ENCODE data around the gene PRKAB1.

The PRKAB1 gene

GRCh38 chr12:119665164-119665929, 2.6 kb upstream of the PRKAB1 start:
- Histone ChIP-seq H3K4me1 (ENCODE audit: control insufficient read depth, low read depth, low read length) (peaks cover 6% of the 10 kb centered on the region), H3K9me3 (ENCODE audit: control insufficient read depth, low read depth, low read length) (no peaks in the 10 kb centered on the region), H3K27me3 (ENCODE audit: control insufficient read depth, insufficient read depth, low read length) (no peaks in the 10 kb centered on the region), H3K36me3 (ENCODE audit: control insufficient read depth, low read depth, low read length) (peaks cover 6% of the 10 kb centered on the region), H3K4me3 (ENCODE audit: low read length) (no peak overlapping the region), H3K27ac (ENCODE audit: low read length) (no peak overlapping the region), H3K9ac (ENCODE audit: low read length) (no peak overlapping the region)

GRCh38 chr12:119666226-119666795, 1.6 kb upstream of the PRKAB1 start:
- Histone ChIP-seq H3K4me3 (ENCODE audit: low read length) (no peak overlapping the region), H3K4me1 (ENCODE audit: control insufficient read depth, low read depth, low read length) (peaks cover 6% of the 10 kb centered on the region), H3K9ac (ENCODE audit: low read length) (no peak overlapping the region), H3K9me3 (ENCODE audit: control insufficient read depth, low read depth, low read length) (no peaks in the 10 kb centered on the region), H3K27ac (ENCODE audit: low read length) (no peak overlapping the region), H3K27me3 (ENCODE audit: control insufficient read depth, insufficient read depth, low read length) (no peaks in the 10 kb centered on the region), H3K36me3 (ENCODE audit: control insufficient read depth, low read depth, low read length) (peaks cover 14% of the 10 kb centered on the region)

GRCh38 chr12:119666900-119667576, 895 bp upstream of the PRKAB1 start:
- Histone ChIP-seq H3K9ac (ENCODE audit: low read length) (peak overlapping the region; percentile 55), H3K4me1 (ENCODE audit: control insufficient read depth, low read depth, low read length) (peaks cover 6% of the 10 kb centered on the region), H3K27ac (ENCODE audit: low read length) (no peak overlapping the region), H3K36me3 (ENCODE audit: control insufficient read depth, low read depth, low read length) (peaks cover 21% of the 10 kb centered on the region), H3K9me3 (ENCODE audit: control insufficient read depth, low read depth, low read length) (no peaks in the 10 kb centered on the region), H3K27me3 (ENCODE audit: control insufficient read depth, insufficient read depth, low read length) (no peaks in the 10 kb centered on the region), H3K4me3 (ENCODE audit: low read length) (peak overlapping the region; percentile 96)

GRCh38 chr12:119668324-119668841, 450 bp downstream of the PRKAB1 start:
- peak overlapping the region; percentile 69 for H3K27ac ChIP-seq (ENCODE audit: low read length)

GRCh38 chr12:119669744-119670472, 2.0 kb downstream of the PRKAB1 start:
- no peak overlapping the region for H3K27ac ChIP-seq (ENCODE audit: low read length)
- no peaks in the 10 kb centered on the region for H3K27me3 ChIP-seq (ENCODE audit: control insufficient read depth, insufficient read depth, low read length)
- H3K4me3 ChIP-seq (ENCODE audit: low read length), result no peak overlapping the region
- H3K9ac ChIP-seq (ENCODE audit: low read length), result no peak overlapping the region
- H3K36me3 ChIP-seq (ENCODE audit: control insufficient read depth, low read depth, low read length), result peaks cover 50% of the 10 kb centered on the region
- peaks cover 6% of the 10 kb centered on the region for H3K4me1 ChIP-seq (ENCODE audit: control insufficient read depth, low read depth, low read length)
- H3K9me3 ChIP-seq (ENCODE audit: control insufficient read depth, low read depth, low read length), result no peaks in the 10 kb centered on the region

More at GRCh38 chr12:119668324-119668841, 450 bp downstream of the PRKAB1 start:
- H3K9ac ChIP-seq (ENCODE audit: low read length), result peak overlapping the region; percentile 87
- H3K4me1 ChIP-seq (ENCODE audit: control insufficient read depth, low read depth, low read length), result peaks cover 6% of the 10 kb centered on the region
- peak overlapping the region; percentile 96 for H3K4me3 ChIP-seq (ENCODE audit: low read length)
- H3K9me3 ChIP-seq (ENCODE audit: control insufficient read depth, low read depth, low read length), result no peaks in the 10 kb centered on the region
- peaks cover 35% of the 10 kb centered on the region for H3K36me3 ChIP-seq (ENCODE audit: control insufficient read depth, low read depth, low read length)
- no peaks in the 10 kb centered on the region for H3K27me3 ChIP-seq (ENCODE audit: control insufficient read depth, insufficient read depth, low read length)

GRCh38 chr12:119671070-119671469, 3.1 kb downstream of the PRKAB1 start:
- peaks cover 6% of the 10 kb centered on the region for H3K4me1 ChIP-seq (ENCODE audit: control insufficient read depth, low read depth, low read length)
- peaks cover 62% of the 10 kb centered on the region for H3K36me3 ChIP-seq (ENCODE audit: control insufficient read depth, low read depth, low read length)
- no peaks in the 10 kb centered on the region for H3K27me3 ChIP-seq (ENCODE audit: control insufficient read depth, insufficient read depth, low read length)
- no peaks in the 10 kb centered on the region for H3K9me3 ChIP-seq (ENCODE audit: control insufficient read depth, low read depth, low read length)
- no peak overlapping the region for H3K4me3 ChIP-seq (ENCODE audit: low read length)
- no peak overlapping the region for H3K9ac ChIP-seq (ENCODE audit: low read length)
- H3K27ac ChIP-seq (ENCODE audit: low read length), result no peak overlapping the region

- H3K9ac ChIP-seq (ENCODE audit: low read length), result no peak overlapping the region
- H3K36me3 ChIP-seq (ENCODE audit: control insufficient read depth, low read depth, low read length), result peaks cover 72% of the 10 kb centered on the region
- no peaks in the 10 kb centered on the region for H3K9me3 ChIP-seq (ENCODE audit: control insufficient read depth, low read depth, low read length)
- H3K27me3 ChIP-seq (ENCODE audit: control insufficient read depth, insufficient read depth, low read length), result no peaks in the 10 kb centered on the region
- no peak overlapping the region for H3K4me3 ChIP-seq (ENCODE audit: low read length)
- no peak overlapping the region for H3K27ac ChIP-seq (ENCODE audit: low read length)
- peaks cover 2% of the 10 kb centered on the region for H3K4me1 ChIP-seq (ENCODE audit: control insufficient read depth, low read depth, low read length)
Observed at GRCh38 chr12:119672194-119672593, 4.3 kb downstream of the PRKAB1 start.

- Histone ChIP-seq H3K4me1 (ENCODE audit: control insufficient read depth, low read depth, low read length) (peaks cover 3% of the 10 kb centered on the region), H3K9me3 (ENCODE audit: control insufficient read depth, low read depth, low read length) (no peaks in the 10 kb centered on the region), H3K9ac (ENCODE audit: low read length) (no peak overlapping the region), H3K27ac (ENCODE audit: low read length) (no peak overlapping the region), H3K27me3 (ENCODE audit: control insufficient read depth, insufficient read depth, low read length) (no peaks in the 10 kb centered on the region), H3K4me3 (ENCODE audit: low read length) (no peak overlapping the region), H3K36me3 (ENCODE audit: control insufficient read depth, low read depth, low read length) (peaks cover 85% of the 10 kb centered on the region)
Observed at GRCh38 chr12:119673634-119674033, 5.7 kb downstream of the PRKAB1 start.

GRCh38 chr12:119674560-119674959, 6.6 kb downstream of the PRKAB1 start:
- no peaks in the 10 kb centered on the region for H3K27me3 ChIP-seq (ENCODE audit: control insufficient read depth, insufficient read depth, low read length)
- no peak overlapping the region for H3K4me3 ChIP-seq (ENCODE audit: low read length)
- peaks cover 6% of the 10 kb centered on the region for H3K4me1 ChIP-seq (ENCODE audit: control insufficient read depth, low read depth, low read length)
- no peak overlapping the region for H3K27ac ChIP-seq (ENCODE audit: low read length)
- no peak overlapping the region for H3K9ac ChIP-seq (ENCODE audit: low read length)
- H3K36me3 ChIP-seq (ENCODE audit: control insufficient read depth, low read depth, low read length), result peaks cover 94% of the 10 kb centered on the region
- no peaks in the 10 kb centered on the region for H3K9me3 ChIP-seq (ENCODE audit: control insufficient read depth, low read depth, low read length)

GRCh38 chr12:119676022-119676421, 8.1 kb downstream of the PRKAB1 start:
- H3K4me3 ChIP-seq (ENCODE audit: low read length), result no peak overlapping the region
- no peak overlapping the region for H3K27ac ChIP-seq (ENCODE audit: low read length)
- no peaks in the 10 kb centered on the region for H3K27me3 ChIP-seq (ENCODE audit: control insufficient read depth, insufficient read depth, low read length)
- peaks cover 96% of the 10 kb centered on the region for H3K36me3 ChIP-seq (ENCODE audit: control insufficient read depth, low read depth, low read length)
- no peaks in the 10 kb centered on the region for H3K9me3 ChIP-seq (ENCODE audit: control insufficient read depth, low read depth, low read length)
- H3K4me1 ChIP-seq (ENCODE audit: control insufficient read depth, low read depth, low read length), result peaks cover 6% of the 10 kb centered on the region
- H3K9ac ChIP-seq (ENCODE audit: low read length), result no peak overlapping the region

GRCh38 chr12:119676573-119676972, 8.6 kb downstream of the PRKAB1 start:
- peaks cover 93% of the 10 kb centered on the region for H3K36me3 ChIP-seq (ENCODE audit: control insufficient read depth, low read depth, low read length)
- H3K9me3 ChIP-seq (ENCODE audit: control insufficient read depth, low read depth, low read length), result no peaks in the 10 kb centered on the region
- no peaks in the 10 kb centered on the region for H3K27me3 ChIP-seq (ENCODE audit: control insufficient read depth, insufficient read depth, low read length)
- no peak overlapping the region for H3K9ac ChIP-seq (ENCODE audit: low read length)
- H3K4me1 ChIP-seq (ENCODE audit: control insufficient read depth, low read depth, low read length), result peaks cover 6% of the 10 kb centered on the region
- no peak overlapping the region for H3K4me3 ChIP-seq (ENCODE audit: low read length)
- H3K27ac ChIP-seq (ENCODE audit: low read length), result no peak overlapping the region
